KMS-11 (cell line): ENCODE data around the gene GRK6.

Experiments
- H2AFZ ChIP-seq: fragments of 200-600 bp; sonication (generic); 2 replicates; pipeline ENCODE4 v1.6.1; 2016; ENCODE audit warnings: antibody characterized with exemption, mixed run types, low read depth
- H3K27ac ChIP-seq: fragments of 200-600 bp; sonication (generic); 2 replicates; pipeline ENCODE4 v1.6.1; 2016; ENCODE audit warnings: mild to moderate bottlenecking, mixed run types
- H3K27me3 ChIP-seq: fragments of 200-600 bp; sonication (generic); 2 replicates; pipeline ENCODE4 v1.6.1; 2017; ENCODE audit warnings: mild to moderate bottlenecking, low read depth, mixed run types, moderate library complexity; ENCODE audit not compliant: insufficient read depth
- H3K36me3 ChIP-seq: fragments of 200-600 bp; sonication (generic); 2 replicates; pipeline ENCODE4 v1.6.1; 2017; ENCODE audit warnings: mild to moderate bottlenecking, mixed run types; ENCODE audit not compliant: insufficient read depth
- H3K4me1 ChIP-seq: fragments of 200-600 bp; sonication (generic); 2 replicates; pipeline ENCODE4 v1.6.1; 2016; ENCODE audit warnings: mild to moderate bottlenecking, low read depth, mixed run types; ENCODE audit not compliant: poor library complexity, severe bottlenecking
- H3K4me2 ChIP-seq: fragments of 200-600 bp; sonication (generic); 2 replicates; pipeline ENCODE4 v1.7.0; 2016; ENCODE audit warnings: mild to moderate bottlenecking, mixed run types
- H3K4me3 ChIP-seq: fragments of 200-600 bp; sonication (generic); IDR thresholded peaks from 2 replicates; pipeline ENCODE4 v1.6.1; 2017; ENCODE audit warnings: low read depth, low read length, mixed read lengths; ENCODE audit not compliant: insufficient read depth
- H3K79me2 ChIP-seq: fragments of 200-600 bp; sonication (generic); 2 replicates; pipeline ENCODE4 v1.6.1; 2016; ENCODE audit warnings: low read depth, mixed run types; ENCODE audit not compliant: insufficient read depth
- H3K9ac ChIP-seq: fragments of 200-600 bp; sonication (generic); 2 replicates; pipeline ENCODE4 v1.6.1; 2016; ENCODE audit warnings: mild to moderate bottlenecking, mixed run types
- H4K20me1 ChIP-seq: fragments of 200-600 bp; sonication (generic); 2 replicates; pipeline ENCODE4 v1.6.1; 2016; ENCODE audit warnings: mild to moderate bottlenecking, mixed run types; ENCODE audit not compliant: insufficient read depth
- CTCF ChIP-seq: fragments of 200-600 bp; sonication (generic); conservative IDR thresholded peaks from 2 replicates; pipeline ENCODE4 v1.6.1; 2017; ENCODE audit warnings: low read depth, mild to moderate bottlenecking, antibody characterized with exemption, low read length, moderate library complexity, mixed read lengths

GRK6 gene

GRCh38 chr5:177402271-177403043, 24.0 kb upstream of the GRK6 start:
- Histone ChIP-seq H3K36me3 (no peaks in the 10 kb centered on the region), H4K20me1 (no peaks in the 10 kb centered on the region), H3K79me2 (no peaks in the 10 kb centered on the region), H3K4me3 (no peak overlapping the region), H3K4me2 (peak overlapping the region; percentile 91), H3K4me1 (peaks cover 9% of the 10 kb centered on the region), H2AFZ (peak overlapping the region; percentile 78; the same call in 1 of the 2 replicates), H3K27ac (no peak overlapping the region), H3K27me3 (no peaks in the 10 kb centered on the region), H3K9ac (no peak overlapping the region; the same call in 1 of the 2 replicates)
- TF ChIP-seq CTCF: peak; percentile 18; the same call in 1 of the 2 replicates

DNA sequence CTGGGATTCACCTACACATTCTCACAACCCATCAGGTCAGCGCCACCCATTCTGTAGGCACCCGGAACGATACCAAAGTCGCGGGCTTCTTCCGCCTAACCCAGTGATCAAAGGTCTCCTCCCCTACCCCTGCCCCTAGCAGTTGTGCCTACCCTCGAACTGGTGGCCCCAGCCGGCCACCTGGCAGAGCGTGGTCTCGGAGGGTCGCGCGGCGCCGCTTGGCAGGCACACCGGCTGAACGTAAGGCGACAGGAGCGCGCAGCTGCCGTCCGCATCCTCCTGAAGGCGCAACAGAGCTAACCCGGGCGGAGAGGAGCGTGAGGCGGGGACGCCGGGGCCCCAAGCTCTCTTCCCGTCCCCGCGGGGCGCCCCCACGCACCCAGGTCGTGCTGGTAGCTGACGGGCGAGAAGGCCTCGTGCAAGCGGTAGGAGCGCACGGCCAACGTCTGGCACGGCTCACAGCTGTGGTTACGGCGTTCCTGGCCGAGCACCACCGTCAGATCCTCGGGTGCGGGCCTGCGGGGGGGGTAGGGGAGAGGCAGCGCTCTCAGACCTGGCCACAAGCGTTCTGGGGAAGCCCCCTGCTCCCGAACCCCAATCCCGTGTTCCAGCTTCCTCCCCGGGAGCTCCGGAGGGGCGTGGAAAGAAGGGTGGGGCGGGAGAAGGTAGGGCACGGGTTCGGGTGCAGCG, 23.2 kb upstream of the GRK6 start:
- H3K36me3 ChIP-seq: no peaks in the 10 kb centered on the region
- H3K4me1 ChIP-seq: peaks cover 9% of the 10 kb centered on the region
- peak overlapping the region; percentile 78 for H2AFZ ChIP-seq
- H3K4me3 ChIP-seq: no peak overlapping the region
- H4K20me1 ChIP-seq: no peaks in the 10 kb centered on the region
- no peak for TF ChIP-seq CTCF
- peak overlapping the region; percentile 7; the same call in 1 of the 2 replicates for H3K27ac ChIP-seq
- no peaks in the 10 kb centered on the region for H3K79me2 ChIP-seq
- peak overlapping the region; percentile 62; the same call in 1 of the 2 replicates for H3K9ac ChIP-seq
- H3K27me3 ChIP-seq: no peaks in the 10 kb centered on the region
- H3K4me2 ChIP-seq: peak overlapping the region; percentile 91

GRCh38 chr5:177403792-177404640, 22.5 kb upstream of the GRK6 start:
- H3K27me3 ChIP-seq: no peaks in the 10 kb centered on the region
- H3K4me2 ChIP-seq: peak overlapping the region; percentile 91
- H4K20me1 ChIP-seq: no peaks in the 10 kb centered on the region
- no peak overlapping the region for H3K4me3 ChIP-seq
- peak; percentile 39 for TF ChIP-seq CTCF
- H3K4me1 ChIP-seq: peaks cover 9% of the 10 kb centered on the region
- H3K27ac ChIP-seq: peak overlapping the region; percentile 52
- no peaks in the 10 kb centered on the region for H3K36me3 ChIP-seq
- H3K79me2 ChIP-seq: no peaks in the 10 kb centered on the region
- H2AFZ ChIP-seq: peak overlapping the region; percentile 78
- H3K9ac ChIP-seq: peak overlapping the region; percentile 62

- TF ChIP-seq CTCF: no peak
- Histone ChIP-seq H3K9ac (peak overlapping the region; percentile 62; the same call in 1 of the 2 replicates), H2AFZ (peak overlapping the region; percentile 78; the same call in 1 of the 2 replicates), H4K20me1 (no peaks in the 10 kb centered on the region), H3K79me2 (no peaks in the 10 kb centered on the region), H3K4me2 (peak overlapping the region; percentile 91), H3K27me3 (no peaks in the 10 kb centered on the region), H3K4me3 (no peak overlapping the region), H3K4me1 (peaks cover 9% of the 10 kb centered on the region), H3K27ac (peak overlapping the region; percentile 52; the same call in 1 of the 2 replicates), H3K36me3 (no peaks in the 10 kb centered on the region)
Observed at GRCh38 chr5:177404641-177405179, 21.8 kb upstream of the GRK6 start.
